NOMO-1 treated with DMSO at 0.1 percent for 48 hours (cell line): ENCODE measurements around the gene SLC25A12.
A peak's percentile ranks its signal among the peaks of the same experiment; 100 is the strongest.
"Not testable (repeated sequence)": the region's sequence is repeated elsewhere in the genome, so short reads cannot be mapped to it uniquely, and the experiment has no call there.

ENCODE experiments used
- DNase-seq: peaks from one replicate; lab custom pipeline; 2025; ENCODE audit not compliant: unreplicated experiment; lab: John Stamatoyannopoulos, UW

SLC25A12 gene

DNA sequence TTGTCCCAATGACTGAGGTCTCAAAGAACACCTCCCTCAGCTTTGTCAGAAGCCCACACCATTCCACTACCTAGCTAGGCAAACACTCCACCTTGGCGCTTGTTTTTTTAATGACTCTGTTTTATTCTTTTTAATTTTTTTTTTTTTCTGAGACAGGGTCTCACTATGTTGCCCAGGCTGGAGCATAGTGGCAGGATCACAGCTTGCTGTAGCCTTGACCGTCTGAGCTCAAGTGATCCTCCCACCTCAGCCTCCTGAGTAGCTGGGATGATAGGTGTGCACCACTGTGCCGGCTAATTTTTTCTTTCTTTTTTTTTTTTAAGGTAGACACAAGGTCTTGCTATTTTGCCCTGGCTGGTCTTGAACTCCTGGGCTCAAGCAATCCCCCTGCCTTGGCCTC, 101.9 kb downstream of the SLC25A12 start:
- DNase-seq, result no peak

DNA sequence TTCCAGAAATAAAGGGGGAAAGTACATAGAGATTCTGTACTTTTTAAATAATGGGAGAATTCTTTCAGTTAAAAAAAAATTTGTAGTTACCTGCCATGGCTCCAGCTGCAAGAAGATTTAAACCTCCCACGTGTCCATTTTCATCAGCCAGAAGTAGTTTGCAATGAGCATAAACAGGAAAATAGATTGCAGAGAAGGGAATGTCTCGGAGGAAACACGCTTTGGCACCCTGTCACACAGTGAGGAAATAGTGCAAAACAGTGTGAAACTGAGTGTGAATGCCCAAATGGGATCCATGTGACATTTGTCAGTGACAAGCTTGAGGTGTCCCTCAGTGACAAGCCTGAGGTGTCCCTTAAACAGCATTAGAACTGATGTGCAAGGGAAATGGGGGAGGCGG, 102.7 kb downstream of the SLC25A12 start:
- DNase-seq, result no peak

DNA sequence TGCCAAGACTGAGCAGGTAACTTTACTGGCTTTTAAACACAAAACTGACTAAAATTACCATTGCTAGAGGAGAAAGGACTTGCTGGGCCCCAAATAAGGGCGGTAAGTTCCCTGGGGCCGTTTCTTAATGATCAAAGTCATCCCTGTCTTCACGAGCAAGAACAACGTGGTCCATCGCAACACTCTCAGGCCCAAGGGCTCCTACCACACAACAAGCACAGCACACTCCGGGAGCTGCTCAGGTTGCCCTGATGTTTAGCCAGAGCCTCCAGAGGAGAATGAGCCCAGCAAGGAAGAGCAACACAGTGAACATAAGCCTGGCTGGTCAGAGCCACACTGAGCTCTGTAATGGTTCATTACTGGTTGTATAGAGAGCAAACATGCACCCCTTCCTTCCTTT, 104.1 kb downstream of the SLC25A12 start:
- DNase-seq, result no peak

DNA sequence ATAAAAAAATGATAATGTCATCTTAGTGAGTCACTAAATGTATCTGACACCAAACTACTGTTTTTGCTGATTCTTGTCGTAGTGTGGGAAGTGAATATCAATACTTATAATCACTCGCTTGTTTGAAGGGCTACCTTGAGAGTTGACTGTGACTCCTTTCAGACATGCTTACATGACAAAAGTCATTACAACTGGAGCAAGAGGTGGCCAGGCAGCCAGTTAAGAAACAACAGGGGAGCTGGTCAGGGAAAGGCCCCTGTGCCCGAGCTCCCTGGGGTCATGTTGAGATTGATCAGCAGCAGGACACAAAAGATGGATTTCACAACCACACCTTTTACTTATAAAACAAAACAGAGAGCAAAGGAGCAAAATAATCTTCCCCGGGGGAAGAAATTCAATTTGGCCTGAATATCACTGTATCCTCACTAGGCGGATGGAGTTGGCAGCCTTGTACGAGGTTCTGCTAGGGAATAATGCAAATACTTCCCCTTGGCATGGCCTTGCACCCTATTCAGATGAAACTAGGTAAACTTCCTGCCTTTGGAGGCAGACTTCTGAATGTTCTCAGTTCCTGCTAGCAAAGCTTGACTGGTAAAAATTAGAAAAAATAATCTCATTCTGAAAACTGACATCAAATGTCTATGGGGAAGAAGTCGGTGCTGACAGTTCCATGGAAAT, 105.6 kb downstream of the SLC25A12 start:
- DNase-seq, result no peak

DNA sequence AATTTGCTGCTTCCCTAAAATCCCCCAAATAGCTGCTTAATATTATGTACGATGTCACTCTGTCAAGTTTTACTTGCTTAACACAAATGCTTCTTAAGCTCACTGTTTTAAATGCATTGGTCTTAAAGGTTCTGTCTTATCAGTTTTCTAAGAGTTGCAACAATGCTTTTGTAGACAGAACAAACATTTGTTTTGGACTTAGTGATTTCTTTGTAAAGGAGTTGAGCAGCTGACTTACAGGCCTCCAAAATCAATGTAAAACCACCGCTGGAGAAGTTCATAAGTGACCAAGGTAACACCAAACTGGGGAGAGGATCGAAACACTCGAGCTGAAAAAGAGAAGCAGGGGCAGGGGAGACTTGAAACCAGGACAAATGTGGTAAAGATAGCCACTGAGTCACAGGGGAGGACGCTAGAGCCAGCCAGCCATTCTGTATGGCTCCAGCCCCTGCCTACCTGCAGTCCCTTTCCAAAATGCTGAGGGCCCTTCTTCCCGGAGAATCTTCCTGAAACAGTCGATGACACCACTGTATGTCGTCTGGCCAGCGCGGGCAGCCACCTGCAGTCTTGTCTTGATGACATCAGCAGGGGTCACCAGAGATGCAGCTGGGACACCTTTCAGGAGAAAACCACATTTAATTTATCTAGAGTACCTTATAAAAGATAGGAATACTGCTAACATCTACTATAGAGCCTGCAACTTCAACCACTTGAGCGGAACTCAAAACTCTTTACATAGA, 106.5 kb downstream of the SLC25A12 start:
- no peak for DNase-seq

DNA sequence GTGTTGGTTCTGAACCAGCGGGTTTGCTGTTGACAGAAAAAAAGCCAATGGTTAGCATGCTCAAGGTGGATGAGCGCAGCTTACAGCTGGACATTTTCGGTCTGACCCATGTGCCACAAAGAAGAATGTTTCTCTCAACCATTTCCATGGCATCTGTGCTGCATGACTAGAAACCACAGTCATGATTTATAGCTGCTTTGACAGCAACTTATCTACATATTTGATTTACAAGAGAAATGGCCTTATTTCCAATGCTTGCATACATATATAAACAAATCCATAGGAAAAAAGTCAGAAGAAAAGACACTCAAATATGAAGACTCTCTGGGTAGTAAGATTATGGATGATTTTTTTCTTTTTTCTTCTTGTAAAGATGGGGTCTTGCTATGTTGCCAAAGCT, 108.6 kb downstream of the SLC25A12 start:
- no peak for DNase-seq

DNA sequence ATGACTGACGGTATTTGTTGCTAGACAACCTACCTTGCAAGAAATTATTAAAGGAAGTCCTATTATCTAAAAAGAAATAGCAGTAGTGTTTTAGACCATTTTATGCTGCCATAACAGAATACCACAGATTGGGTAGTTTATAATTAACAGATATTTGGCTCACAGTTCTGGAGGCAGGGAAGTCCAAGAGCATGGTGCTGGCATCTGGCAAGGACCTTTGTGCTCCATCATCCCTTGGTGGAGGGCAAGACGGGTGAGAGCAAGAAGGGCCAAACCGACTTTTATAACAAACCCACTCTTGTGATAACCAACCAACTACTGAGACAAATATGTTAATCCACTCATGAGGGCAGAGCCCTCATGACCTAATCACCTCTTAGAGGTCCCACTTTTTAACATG, 115.5 kb downstream of the SLC25A12 start:
- no peak for DNase-seq

DNA sequence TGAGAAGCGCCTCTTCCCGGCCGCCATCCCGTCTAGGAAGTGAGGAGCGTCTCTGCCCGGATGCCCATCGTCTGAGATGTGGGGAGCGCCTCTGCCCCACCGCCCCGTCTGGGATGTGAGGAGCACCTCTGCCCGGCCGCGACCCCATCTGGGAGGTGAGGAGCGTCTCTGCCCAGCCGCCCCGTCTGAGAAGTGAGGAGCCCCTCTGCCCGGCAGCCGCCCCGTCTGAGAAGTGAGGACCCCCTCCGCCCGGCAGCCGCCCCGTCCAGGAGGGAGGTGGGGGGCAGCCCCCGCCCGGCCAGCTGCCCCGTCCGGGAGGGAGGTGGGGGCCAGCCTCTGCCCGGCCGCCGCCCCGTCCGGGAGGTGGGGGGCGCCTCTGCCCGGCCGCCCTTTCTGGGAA, 119.5 kb downstream of the SLC25A12 start:
- not testable (repeated sequence) for DNase-seq

DNA sequence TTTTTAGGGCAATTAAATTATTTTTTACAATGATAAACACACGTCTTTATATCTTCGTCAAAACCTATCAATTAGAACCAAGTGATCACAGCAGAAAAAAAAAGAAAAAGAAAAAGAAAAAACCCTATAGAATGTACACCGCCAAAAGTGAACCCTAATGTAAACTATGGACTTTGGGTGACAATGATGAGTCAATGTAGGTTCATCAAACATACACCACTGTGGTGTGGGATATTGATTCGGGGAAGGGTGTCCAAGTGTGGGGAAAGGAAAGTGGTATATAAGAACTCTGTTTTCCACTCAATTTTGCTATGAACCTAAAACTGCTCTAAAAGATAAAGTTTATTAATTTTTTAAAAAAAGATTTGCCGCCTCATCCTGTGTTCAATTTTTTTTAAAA, 121.7 kb downstream of the SLC25A12 start:
- no peak for DNase-seq

DNA sequence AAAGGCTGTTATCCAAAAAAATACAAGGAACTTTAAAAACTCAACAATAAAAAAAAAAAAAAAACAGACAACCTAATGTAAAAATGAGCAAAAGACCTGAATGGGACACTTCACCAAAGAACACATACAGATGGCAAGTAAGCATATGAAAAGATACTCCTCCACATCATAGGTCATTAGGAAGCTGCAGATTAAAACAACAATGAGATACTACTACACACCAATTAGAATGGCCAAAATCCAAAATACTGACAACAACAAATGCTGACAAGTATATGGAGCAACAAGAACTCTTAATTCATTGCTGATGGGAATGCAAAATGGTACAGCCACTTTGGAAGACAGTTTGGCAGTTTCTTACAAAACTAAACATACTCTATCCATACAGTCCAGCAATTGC, 122.6 kb downstream of the SLC25A12 start:
- no peak for DNase-seq

DNA sequence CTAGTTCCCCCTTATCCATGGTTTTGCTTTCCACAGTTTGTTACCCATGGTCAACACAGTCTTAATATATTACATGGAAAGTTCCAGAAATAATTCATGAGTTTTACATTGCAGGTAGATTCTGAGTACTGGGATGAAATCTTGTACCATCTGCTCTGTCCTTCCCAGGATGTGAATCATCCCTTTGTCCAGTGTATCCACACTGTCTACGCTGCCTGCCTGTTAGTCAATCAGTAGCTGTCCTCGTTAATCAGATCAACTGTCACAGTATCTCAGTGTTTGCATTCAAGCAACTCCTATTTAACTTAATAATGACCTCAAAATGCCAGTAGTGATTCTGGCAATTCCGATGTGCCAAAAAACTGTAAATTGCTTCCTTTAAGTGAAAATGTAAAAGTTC, 130.4 kb downstream of the SLC25A12 start:
- no peak for DNase-seq

DNA sequence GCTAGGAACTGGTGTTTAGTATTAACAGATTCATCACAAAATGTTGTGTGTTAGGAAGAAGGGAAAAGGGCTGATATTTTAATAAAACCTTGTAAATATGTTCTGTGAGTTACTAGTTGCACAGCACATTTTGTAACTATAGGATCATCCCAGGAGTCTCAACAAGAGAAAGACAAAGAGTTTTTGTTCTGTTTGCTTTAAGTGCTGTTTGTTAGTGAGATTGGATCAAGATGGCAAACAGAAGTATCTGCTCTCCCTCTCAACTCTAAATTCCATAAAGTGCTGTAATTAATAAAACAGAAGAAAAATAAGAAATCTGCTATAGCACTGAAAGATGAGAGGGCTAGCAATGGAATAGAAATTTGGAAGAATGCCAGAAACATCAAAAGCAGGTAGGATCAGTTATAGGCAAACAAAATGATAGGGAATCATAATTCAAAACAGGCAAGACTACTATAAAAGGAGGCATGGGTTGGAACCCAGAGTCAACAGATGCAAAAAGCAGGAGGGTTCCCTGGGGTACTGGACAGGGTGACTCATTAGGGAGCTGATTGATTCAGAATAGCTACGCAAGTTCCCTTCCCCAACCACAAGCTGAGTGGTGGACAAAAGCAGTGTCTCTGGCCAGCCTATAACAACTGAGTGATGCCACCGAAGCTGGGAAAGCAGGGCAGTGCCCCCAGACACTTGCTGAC, 131.0 kb downstream of the SLC25A12 start:
- DNase-seq, result no peak

DNA sequence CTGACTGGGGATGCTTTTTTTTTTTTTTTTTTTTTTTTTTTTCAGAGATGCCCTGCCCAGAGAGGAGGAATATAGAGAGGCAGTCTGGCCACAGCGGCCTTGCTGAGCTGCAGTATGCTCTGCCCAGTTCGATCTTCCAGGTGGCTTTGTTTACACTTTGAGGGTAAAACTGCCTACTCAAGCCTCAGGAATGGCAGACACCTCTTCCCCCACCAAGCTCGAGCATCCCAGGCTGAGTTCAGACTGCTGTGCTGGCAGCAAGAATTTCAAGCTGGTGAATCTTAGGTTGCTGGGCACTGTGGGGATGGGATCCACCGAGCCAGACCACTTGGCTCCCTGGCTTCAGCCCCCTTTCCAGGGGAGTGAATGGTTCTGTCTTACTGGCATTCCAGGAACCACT, 132.9 kb downstream of the SLC25A12 start:
- DNase-seq, result not testable (repeated sequence)

DNA sequence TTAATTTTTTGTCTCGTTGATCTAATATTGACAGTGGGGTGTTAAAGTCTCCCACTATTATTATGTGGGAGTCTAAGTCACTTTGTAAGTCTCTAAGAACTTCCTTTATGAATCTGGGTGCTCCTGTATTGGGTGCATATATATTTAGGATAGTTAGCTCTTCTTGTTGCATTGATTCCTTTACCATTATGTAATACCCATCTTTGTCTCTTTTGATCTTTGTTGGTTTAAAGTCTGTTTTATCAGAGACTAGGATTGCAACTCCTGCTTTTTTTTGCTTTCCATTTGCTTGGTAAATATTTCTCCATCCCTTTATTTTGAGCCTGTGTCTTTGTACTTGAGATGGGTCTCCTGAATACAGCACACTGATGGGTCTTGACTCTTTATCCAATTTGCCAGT, 135.3 kb downstream of the SLC25A12 start:
- DNase-seq, result not testable (repeated sequence)

DNA sequence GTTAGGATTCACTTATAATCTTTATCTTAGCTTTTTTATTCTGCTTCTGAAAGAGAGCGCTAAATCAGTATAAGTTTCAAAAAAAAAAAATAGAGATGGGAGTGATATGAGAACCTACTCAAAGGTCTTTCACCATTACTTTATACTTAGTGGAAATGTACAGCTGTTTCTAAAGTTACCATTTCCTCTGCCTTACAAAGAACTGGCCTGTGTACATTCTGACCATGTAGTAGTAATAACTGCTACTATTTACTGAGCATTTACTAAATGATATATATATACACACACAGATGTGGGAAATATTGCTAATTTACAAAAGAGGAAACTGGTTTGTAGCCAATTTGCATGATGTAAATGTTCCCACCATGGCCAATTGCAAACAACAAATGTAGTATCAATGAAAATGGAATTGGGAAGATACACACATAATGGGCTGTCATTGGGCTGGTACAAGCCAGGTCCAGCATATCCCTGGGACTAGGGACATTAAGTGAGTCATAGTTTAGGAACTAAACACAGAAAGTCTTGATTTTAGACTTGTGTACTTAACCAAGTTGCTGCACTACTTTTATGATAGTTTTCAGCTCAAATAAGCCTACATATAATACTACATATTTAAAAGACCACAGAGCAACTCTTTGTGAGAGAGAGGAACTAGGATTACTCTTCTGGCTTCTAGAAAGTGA, 139.6 kb downstream of the SLC25A12 start:
- no peak for DNase-seq

DNA sequence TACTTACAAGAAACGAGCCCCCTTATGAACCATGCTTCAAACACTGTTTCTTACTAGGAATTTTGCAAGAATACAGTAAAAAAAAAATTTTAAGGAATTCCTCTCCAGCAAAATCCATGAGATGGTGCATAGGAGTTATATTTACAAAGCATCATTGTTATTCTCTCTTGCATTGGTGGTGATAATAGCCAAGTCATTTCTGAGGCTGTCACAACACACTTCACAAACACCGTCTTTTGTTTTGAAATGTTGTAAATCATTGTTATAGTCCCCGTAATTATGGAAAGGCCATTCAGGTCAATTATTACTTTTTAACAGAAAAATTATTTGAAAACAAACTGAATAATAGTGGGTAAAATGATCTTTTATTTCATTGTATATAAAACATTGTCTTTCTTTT, 146.7 kb downstream of the SLC25A12 start:
- no peak for DNase-seq

DNA sequence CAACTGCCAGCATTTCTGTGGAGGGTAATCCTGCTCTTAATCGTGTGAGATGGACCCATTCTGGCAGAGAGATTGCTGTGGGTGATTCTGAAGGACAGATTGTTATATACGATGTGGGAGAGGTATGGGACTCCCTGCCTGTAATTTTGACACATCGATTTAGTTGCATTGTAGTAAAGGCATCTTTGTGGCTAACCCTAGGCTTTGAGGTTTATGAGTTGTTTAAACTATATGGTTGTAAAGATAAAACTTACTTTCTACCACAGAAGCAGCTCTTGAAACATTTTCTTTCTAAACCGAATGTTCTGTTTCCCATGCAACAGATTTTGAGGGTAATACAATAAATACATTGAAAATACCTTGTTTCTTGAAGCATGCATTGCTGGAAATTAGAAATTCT, 148.2 kb downstream of the SLC25A12 start:
- no peak for DNase-seq

DNA sequence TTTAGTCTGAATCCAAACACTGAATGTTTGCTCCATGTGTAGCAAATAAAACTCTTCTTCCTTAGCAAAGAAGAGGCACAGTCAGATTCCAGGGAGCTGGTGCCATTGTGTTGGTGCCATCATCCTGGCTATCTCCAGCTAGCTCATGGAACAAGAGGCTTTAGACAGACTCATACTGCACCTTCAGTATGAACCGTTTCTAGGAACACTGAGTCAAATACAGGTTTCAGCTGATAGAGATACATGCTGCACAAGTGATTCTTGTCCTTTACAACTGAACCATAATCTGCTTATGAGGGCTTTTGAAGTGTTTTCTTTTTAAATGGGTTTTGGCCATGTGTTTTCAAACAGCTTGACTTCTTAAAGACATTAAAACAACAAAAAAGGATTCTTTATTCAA, 148.9 kb downstream of the SLC25A12 start:
- no peak for DNase-seq

DNA sequence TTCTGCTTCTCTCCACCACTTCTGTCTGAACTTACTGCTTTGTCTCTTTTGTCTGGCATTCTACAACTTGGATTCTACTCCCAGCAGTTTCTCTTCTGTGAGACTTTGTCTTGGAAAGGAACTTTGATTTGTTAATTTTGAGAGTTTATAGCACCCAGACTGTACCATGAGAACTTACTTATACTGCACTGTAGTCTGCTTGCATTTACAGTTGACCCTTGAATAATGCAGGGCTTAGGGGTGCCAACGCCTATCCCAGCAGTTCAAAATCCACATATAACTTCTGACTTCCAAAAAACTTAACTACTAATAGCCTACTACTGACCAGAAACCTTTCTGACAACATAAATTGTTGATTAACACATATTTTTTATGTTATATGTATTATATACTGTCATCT, 151.3 kb downstream of the SLC25A12 start:
- DNase-seq, result no peak

DNA sequence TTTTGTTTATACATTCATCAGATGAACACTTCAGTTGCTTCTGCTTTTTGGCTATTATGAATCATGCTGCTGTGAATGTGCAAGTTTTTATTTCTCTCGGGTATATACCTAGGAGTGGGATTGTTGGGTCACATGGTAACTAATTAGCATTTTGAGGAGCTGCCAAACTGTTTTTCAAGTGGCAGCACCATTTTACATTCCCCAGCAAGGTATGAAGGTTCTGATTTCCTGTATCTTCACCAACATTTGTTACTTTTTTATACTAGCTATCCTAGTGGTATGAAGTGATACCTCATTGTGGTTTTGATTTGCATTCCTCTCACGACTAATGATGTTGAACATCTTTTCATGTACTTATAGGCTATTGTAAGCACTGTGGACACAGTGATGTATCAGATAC, 152.9 kb downstream of the SLC25A12 start:
- DNase-seq, result peak; percentile 11

DNA sequence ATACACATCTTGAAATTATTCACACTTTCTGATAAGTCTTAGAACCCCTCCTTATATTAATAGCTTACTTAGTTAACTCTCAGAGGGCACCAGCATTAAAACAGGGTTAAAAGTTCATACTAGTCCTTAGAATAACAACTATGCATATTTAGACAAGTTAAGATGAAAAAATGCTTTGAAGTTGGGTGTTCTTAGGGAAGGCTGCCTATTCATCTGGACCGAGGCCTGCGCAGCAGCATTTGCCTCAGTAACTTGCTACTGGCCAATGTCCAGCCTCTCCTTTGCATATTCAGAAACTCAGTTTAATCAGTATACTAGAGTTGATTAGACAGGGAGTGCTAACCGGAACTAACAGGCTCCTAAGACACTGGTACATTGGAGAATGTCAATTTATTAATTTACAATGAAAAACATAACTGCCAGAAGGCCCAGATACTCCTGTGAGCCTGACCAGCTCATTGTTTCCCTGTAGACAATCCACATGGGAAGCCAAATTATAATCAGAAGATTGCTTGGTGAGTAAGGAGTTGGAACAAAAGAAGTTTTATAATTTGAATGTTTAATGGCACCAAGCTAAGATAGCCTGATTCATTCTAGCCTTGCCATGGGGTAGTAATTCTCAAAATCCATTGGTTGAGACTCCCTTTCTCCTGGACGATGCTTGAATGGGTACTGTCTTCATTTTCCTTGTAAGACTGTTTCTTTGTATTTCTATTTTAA, 157.9 kb downstream of the SLC25A12 start:
- no peak for DNase-seq
